ENCODE results near the gene UBAP2L.
"Not testable (repeated sequence)": the region's sequence is repeated elsewhere in the genome, so short reads cannot be mapped to it uniquely, and the experiment has no call there.

Gene UBAP2L

GRCh38 chr1:154241703-154242351, 21.1 kb downstream of the UBAP2L start:
- DNase-seq: no peak

GRCh38 chr1:154253671-154254070, 32.9 kb downstream of the UBAP2L start:
- DNase-seq: no peak

GRCh38 chr1:154256686-154257085, 35.9 kb downstream of the UBAP2L start:
- no peak for DNase-seq

GRCh38 chr1:154258784-154259183, 38.0 kb downstream of the UBAP2L start:
- no peak for DNase-seq

- DNase-seq: no peak
Observed at GRCh38 chr1:154260127-154260526, 39.4 kb downstream of the UBAP2L start.

GRCh38 chr1:154263465-154264332, 42.9 kb downstream of the UBAP2L start:
- DNase-seq: no peak

GRCh38 chr1:154264454-154264853, 43.7 kb downstream of the UBAP2L start:
- no peak for DNase-seq

GRCh38 chr1:154265586-154265985, 44.8 kb downstream of the UBAP2L start:
- DNase-seq: no peak

- no peak for DNase-seq
Observed at GRCh38 chr1:154270833-154271232, 50.1 kb downstream of the UBAP2L start.

- DNase-seq: peak; percentile 98
Observed at GRCh38 chr1:154272217-154272998, 51.7 kb downstream of the UBAP2L start, which contains the start of gene HAX1. TSS of gene HAX1 (plus strand) at chr1:154272629. CDS start at chr1:154272724, 95 bp downstream.

GRCh38 chr1:154272999-154273563, 52.3 kb downstream of the UBAP2L start:
- DNase-seq: no peak

- DNase-seq: peak; percentile 47
Observed at GRCh38 chr1:154276797-154277196, 56.0 kb downstream of the UBAP2L start.

- DNase-seq: not testable (repeated sequence)
Observed at GRCh38 chr1:154287591-154287990, 66.8 kb downstream of the UBAP2L start.

GRCh38 chr1:154288661-154289060, 67.9 kb downstream of the UBAP2L start:
- DNase-seq: no peak

GRCh38 chr1:154290921-154291320, 70.2 kb downstream of the UBAP2L start:
- no peak for DNase-seq

GRCh38 chr1:154295408-154296235, 74.9 kb downstream of the UBAP2L start:
- no peak for DNase-seq

GRCh38 chr1:154301582-154301981, 80.8 kb downstream of the UBAP2L start:
- DNase-seq: no peak

- DNase-seq: peak; percentile 64
Observed at GRCh38 chr1:154304664-154305337, 84.0 kb downstream of the UBAP2L start.

- no peak for DNase-seq
Observed at GRCh38 chr1:154306151-154306550, 85.4 kb downstream of the UBAP2L start.

- DNase-seq: not testable (repeated sequence)
Observed at GRCh38 chr1:154307670-154308270, 87.0 kb downstream of the UBAP2L start.

GRCh38 chr1:154309136-154309535, 88.4 kb downstream of the UBAP2L start:
- DNase-seq: not testable (repeated sequence)
